Activated CD4-positive, alpha-beta memory T cell treated with anti-CD3 and anti-CD28 coated beads, Interleukin-2, amount 10 ng/mL, durations not matched to agents 7 days and 5 days (primary cell): ENCODE results near the gene NME3. TPM values are rescaled to one million over a fixed set of nuclear protein-coding genes. Genes with fewer than 3 reads are reported as not detected.
"Not testable (repeated sequence)": the region's sequence is repeated elsewhere in the genome, so short reads cannot be mapped to it uniquely, and the experiment has no call there.

Experiments used
- CTCF ChIA-PET: fragments of 350-600 bp; sonication (Branson Sonifier 250); formaldehyde crosslinking; loops from one replicate; lab custom pipeline; 2021; ENCODE audit warnings: antibody characterized with exemption, inconsistent platforms; lab: Charles Lee
- POLR2A ChIA-PET: fragments of 350-600 bp; sonication (Branson Sonifier 250); formaldehyde crosslinking; loops from one replicate; lab custom pipeline; 2021; ENCODE audit warnings: antibody characterized with exemption; lab: Charles Lee
- DNase-seq: peaks from one replicate; pipeline ENCODE4 v3.0.0-alpha.2; 2020
- H3K27ac Mint-ChIP-seq: one replicate; pipeline ENCODE4 v1.8.0; 2021; ENCODE audit warnings: mild to moderate bottlenecking, mixed read lengths
- H3K27me3 Mint-ChIP-seq: one replicate; pipeline ENCODE4 v1.8.0; 2021; ENCODE audit warnings: mixed read lengths
- H3K36me3 Mint-ChIP-seq: one replicate; pipeline ENCODE4 v1.8.0; 2021; ENCODE audit warnings: low read depth, mixed read lengths
- H3K4me1 Mint-ChIP-seq: one replicate; pipeline ENCODE4 v1.8.0; 2021; ENCODE audit warnings: mixed read lengths
- H3K4me3 Mint-ChIP-seq: one replicate; pipeline ENCODE4 v1.8.0; 2021; ENCODE audit warnings: mild to moderate bottlenecking, mixed read lengths
- H3K9me3 Mint-ChIP-seq: one replicate; pipeline ENCODE4 v1.8.0; 2021; ENCODE audit warnings: mixed read lengths
- total RNA-seq, 2 experiments: library from RNA; stranded (reverse); gene quantifications; one replicate each; pipeline ENCODE4 v1.2.3, GENCODE V29; 2021

NME3 gene
- total RNA-seq, 2 experiments from 2014 or later: 48.0 to 52.0 TPM

DNA sequence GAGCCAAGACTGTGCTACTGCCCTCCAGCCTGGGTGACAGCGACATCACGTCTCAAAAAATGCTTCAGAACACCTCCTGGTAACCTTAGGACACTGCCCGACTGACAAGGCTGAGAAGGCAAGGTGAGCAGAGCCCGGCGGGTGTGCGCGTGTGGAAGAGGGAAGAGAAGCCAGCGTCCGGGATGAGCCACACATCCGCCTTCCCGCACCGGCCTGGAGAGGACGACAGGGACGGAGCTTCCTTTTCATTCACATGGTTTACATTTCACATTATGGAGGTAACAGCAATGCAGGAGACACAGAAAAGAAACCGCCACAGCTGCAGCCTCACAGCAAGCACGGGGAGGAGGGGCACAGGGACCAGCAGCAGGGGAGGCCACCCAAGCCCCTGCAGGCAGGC, 38.8 kb upstream of the NME3 start:
- Mint-ChIP-seq H3K4me1 (peaks cover 2% of the 10 kb centered on the region), H3K9me3 (no peaks in the 10 kb centered on the region), H3K27me3 (no peaks in the 10 kb centered on the region), H3K4me3 (no peak overlapping the region), H3K36me3 (peaks cover 20% of the 10 kb centered on the region), H3K27ac (no peak overlapping the region)
- CTCF ChIA-PET: no interaction called here
- no peak for DNase-seq
- POLR2A ChIA-PET: no interaction called here

- CTCF ChIA-PET: no interaction called here
- Mint-ChIP-seq H3K27ac (no peak overlapping the region), H3K27me3 (no peaks in the 10 kb centered on the region), H3K36me3 (peaks cover 17% of the 10 kb centered on the region), H3K4me1 (peaks cover 2% of the 10 kb centered on the region), H3K4me3 (no peak overlapping the region), H3K9me3 (no peaks in the 10 kb centered on the region)
- POLR2A ChIA-PET: interaction anchor here (0.8 kb wide), 1 partner anchor 27 kb away, joined by 3 read pairs; the partner anchor contains the start of genes NUBP2 and SPSB3
- no peak for DNase-seq
Measured at GRCh38 chr16:1809281-1809801, 38.0 kb upstream of the NME3 start.

GRCh38 chr16:1808691-1809090, 37.3 kb upstream of the NME3 start:
- no peak overlapping the region for H3K4me3 Mint-ChIP-seq
- H3K4me1 Mint-ChIP-seq: peaks cover 2% of the 10 kb centered on the region
- no peak for DNase-seq
- peaks cover 15% of the 10 kb centered on the region for H3K36me3 Mint-ChIP-seq
- H3K27me3 Mint-ChIP-seq: no peaks in the 10 kb centered on the region
- ChIA-PET POLR2A (no interaction called here), CTCF (no interaction called here)
- no peaks in the 10 kb centered on the region for H3K9me3 Mint-ChIP-seq
- no peak overlapping the region for H3K27ac Mint-ChIP-seq

DNA sequence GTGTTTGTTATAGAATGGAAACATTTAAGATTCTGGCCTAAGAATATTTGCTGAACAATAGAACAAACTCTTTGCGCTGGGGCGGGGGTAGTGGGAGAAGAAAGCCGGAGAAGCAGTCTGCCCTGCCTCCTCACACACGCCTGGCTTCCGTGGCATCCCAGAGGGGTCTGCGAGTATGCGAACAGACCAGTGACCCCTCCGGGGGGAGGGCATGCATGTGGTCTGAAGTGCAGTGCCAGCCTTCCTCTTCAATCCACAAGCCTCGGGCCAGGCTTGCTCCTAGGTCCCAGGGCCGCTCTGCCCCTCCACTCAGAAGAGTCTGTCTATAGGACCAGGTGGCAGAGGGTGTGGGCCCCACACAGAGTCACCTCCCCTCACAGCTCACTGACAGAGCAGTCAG, 36.3 kb upstream of the NME3 start:
- POLR2A ChIA-PET: no interaction called here
- no peak overlapping the region for H3K4me3 Mint-ChIP-seq
- H3K4me1 Mint-ChIP-seq: no peaks in the 10 kb centered on the region
- DNase-seq: no peak
- no peak overlapping the region for H3K27ac Mint-ChIP-seq
- CTCF ChIA-PET: no interaction called here
- H3K9me3 Mint-ChIP-seq: no peaks in the 10 kb centered on the region
- no peaks in the 10 kb centered on the region for H3K27me3 Mint-ChIP-seq
- peaks cover 8% of the 10 kb centered on the region for H3K36me3 Mint-ChIP-seq

DNA sequence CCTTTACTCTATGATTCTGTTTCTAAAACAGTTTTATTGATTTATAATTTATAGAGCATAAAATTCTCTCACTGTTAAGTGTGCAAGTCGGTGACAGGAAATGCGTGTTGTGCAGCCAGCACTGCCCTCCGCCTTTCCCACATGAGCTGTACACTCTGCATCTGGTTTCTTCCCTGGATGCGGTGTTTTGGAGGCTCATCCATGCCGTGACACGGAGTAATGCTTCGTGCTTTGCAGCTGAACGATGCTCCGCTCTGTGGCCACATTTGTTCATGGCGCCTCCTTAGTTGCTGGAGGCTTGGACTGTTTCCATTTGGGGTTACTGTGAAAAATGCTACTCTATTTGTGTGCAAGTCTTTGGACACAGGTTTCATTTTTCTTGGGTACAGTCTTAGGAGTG, 29.4 kb upstream of the NME3 start:
- peaks cover 17% of the 10 kb centered on the region for H3K9me3 Mint-ChIP-seq
- H3K4me3 Mint-ChIP-seq: no peak overlapping the region
- DNase-seq: no peak
- H3K27me3 Mint-ChIP-seq: no peaks in the 10 kb centered on the region
- H3K27ac Mint-ChIP-seq: no peak overlapping the region
- ChIA-PET CTCF (no interaction called here), POLR2A (no interaction called here)
- H3K4me1 Mint-ChIP-seq: no peaks in the 10 kb centered on the region
- H3K36me3 Mint-ChIP-seq: peaks cover 6% of the 10 kb centered on the region

DNA sequence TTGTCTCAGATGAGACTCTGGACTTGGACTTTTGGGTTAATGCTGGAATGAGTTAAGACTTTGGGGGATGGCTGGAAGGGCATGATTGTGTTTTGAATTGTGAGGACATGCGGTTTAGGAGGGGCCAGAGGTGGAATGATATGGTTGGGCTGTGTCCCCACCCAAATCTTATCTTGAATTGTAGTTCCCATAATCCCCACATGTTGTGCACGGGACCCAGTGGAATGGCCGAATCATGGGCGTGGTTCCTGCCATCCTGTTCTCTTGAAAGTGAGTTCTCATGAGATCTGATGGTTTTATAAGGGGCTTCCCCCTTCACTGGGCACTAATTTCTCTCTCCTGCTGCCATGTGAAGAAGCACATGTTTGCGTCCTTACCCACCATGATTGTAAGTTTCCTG, 27.9 kb upstream of the NME3 start:
- H3K4me1 Mint-ChIP-seq, H3K27me3 Mint-ChIP-seq, H3K36me3 Mint-ChIP-seq, H3K27ac Mint-ChIP-seq, CTCF ChIA-PET, POLR2A ChIA-PET, DNase-seq, H3K4me3 Mint-ChIP-seq: not testable (repeated sequence)
- H3K9me3 Mint-ChIP-seq: peaks cover 17% of the 10 kb centered on the region

DNA sequence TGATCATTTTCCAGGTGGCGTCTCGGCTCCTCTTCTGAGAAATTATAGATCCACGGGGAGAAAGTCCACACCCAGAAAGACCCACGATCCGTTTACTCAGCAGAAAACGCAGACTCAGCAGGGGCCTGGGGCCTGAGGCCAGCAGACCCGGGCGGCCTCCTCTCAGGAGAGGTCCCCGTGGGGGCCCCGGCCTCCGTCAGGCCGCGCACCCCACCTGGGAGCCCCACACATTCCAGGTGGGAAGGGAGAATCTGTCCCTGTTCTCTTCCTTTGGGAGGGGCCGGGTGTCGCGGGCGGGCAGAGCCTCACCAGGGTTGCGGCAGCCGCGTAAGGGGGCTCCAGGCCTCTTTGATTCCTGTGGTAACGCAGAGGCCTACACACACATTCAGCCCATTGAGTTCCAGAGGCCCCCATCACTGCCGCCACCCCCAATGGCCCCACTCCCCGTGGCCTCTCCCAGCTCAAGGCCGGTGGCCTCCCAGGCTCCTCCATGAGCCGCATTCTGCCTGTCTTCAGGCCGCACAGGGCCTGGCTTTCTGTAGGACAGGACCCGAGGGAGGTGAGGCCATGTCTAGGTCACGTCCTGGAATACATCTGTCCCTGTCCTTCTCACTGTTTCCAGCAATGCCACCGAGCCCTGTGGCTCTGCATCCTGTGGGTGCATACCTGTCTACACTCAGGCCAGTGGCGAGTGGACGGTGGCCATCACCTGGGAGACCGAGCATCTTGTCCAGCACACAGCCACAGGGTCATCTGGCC, 23.7 kb upstream of the NME3 start:
- POLR2A ChIA-PET: interaction anchor here (0.6 kb wide), 1 partner anchor 21 kb away, joined by 3 read pairs; no protein-coding TSS in a partner anchor

DNA sequence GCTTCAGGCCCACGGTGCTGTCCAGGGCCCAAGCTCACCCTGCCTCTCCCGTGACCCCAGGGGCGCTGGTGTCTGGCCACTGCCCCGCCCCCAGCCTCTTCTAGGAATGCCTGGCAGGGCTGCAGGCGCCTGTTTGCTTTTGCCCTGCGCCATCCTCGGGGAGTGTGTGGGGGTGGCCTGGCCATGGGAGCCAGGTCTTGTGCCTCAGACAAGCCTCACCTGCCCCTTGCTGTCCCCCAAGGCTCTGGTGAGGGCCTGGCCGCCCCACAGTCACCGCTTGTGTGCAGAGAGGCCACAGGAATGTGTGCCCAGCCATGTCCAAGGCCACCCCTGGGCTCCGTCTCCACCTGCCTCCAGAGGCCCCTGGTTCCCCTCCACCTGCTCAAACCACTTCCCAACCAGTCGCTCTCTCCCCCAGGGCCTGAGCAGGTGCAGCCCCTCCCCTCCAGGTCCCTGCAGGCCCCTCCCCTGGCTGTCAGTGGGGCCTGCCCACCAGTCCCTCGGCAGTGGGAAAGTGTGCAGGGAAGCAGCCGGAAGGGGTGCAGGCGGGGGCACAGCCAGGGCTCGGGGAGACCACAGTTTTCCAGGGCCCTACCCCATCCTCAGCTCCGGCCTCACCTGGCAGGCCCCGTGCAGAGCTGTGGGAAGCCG, 23.0 kb upstream of the NME3 start:
- Mint-ChIP-seq H3K9me3 (peaks cover 9% of the 10 kb centered on the region), H3K4me1 (no peaks in the 10 kb centered on the region), H3K27ac (no peak overlapping the region), H3K27me3 (no peaks in the 10 kb centered on the region), H3K4me3 (no peak overlapping the region), H3K36me3 (peaks cover 4% of the 10 kb centered on the region)
- ChIA-PET CTCF (interaction anchor here (0.6 kb wide), 1 partner anchor 33 kb away, joined by 3 read pairs; no protein-coding TSS in a partner anchor), POLR2A (interaction anchor here (0.6 kb wide), 1 partner anchor 21 kb away, joined by 3 read pairs; no protein-coding TSS in a partner anchor)
- DNase-seq: no peak

More for the DNA sequence above, 23.7 kb upstream of the NME3 start:
- CTCF ChIA-PET: no interaction called here
- Mint-ChIP-seq H3K27ac (no peak overlapping the region), H3K27me3 (no peaks in the 10 kb centered on the region), H3K4me3 (no peak overlapping the region), H3K9me3 (peaks cover 14% of the 10 kb centered on the region), H3K36me3 (peaks cover 6% of the 10 kb centered on the region), H3K4me1 (no peaks in the 10 kb centered on the region)
- no peak for DNase-seq

DNA sequence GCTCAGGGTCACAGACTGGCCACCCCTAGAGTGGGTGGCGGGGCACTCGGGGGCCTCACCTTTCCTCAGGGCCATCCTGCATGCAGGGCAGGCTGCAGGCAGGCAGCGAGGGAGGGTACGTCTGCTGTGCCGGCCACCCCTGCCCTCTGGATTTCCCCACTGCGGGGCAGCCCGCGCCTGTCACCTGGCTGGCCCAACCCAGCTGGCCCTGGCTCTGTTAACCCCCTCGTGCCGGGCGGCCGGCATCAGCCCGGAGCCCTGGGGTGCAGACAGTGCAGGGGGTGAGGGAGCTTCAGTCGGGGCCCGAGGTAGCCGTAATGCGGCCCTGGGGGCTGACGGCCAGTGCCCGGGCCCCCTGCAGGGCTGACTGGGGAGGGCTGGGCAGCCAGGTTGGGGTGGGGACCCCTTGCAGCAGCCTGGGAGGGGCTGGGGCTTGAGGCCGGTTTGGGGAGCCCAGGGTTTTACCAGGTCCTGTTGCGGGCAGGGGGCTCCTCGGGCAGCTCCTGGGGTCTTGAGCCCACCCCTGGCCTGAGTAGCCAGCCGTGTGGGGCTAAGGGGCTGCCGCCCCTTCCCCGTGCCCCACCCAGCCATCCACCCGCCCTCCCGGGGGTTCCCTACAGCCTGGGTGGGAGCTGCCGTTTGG, 22.4 kb upstream of the NME3 start, which contains the start of gene IGFALS:
Gene IGFALS (minus strand): TSS at position 128 of the 643 bp plus-strand sequence. CDS start 53 bp downstream, at position 75.
- ChIA-PET POLR2A (interaction anchor here (1.1 to 1.4 kb wide), 2 partner anchors 11 to 33 kb away, joined by 3 to 5 read pairs; partner anchors contain the start of genes FAHD1, NUBP2 and SPSB3), CTCF (interaction anchor here (0.6 kb wide), 1 partner anchor 34 kb away, joined by 3 read pairs; no protein-coding TSS in a partner anchor)
- Mint-ChIP-seq H3K27ac (no peak within 1 kb of the TSS), H3K4me3 (no peak within 1 kb of the TSS), H3K27me3 (no peaks in the 10 kb centered on the region), H3K4me1 (peaks cover 1% of the 10 kb centered on the region), H3K9me3 (peaks cover 2% of the 10 kb centered on the region), H3K36me3 (peaks cover 4% of the 10 kb centered on the region)
- no peak for DNase-seq

DNA sequence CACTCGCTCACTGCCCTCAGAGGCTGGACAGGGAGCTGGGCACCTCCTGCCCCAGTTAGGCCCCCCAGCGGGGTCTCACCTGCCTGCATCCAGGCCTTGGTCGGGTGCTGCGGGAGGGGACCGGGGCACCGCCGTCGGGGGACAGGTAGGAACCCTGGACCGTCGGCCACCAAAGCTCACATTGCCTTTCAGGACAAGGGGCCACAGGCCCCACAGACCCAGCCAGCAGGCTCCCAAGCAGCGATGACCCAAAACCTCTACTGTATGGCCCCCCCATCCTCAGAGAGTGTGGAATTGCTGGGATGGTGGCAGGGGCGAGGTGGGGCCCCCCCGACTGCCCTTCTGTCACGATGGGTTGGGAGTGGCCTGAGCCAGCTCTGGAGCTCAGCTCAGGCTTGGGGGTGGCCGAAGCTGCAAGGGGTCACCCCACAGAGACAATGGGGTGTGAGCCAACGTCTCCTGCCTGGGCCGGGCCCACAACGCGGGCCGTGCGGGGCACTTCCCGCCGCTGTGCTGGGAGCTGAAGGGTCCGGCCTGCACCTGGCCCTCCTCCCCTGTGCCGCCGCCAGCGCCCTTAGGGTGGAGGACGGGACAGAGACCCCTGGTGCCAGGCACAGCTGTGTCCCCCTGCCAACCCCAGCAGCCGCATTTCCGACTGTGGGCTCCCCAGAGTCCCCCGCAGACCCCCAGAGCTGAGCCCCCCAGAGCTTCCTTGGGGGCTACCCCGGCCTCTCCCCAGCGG, 21.7 kb upstream of the NME3 start:
- CTCF ChIA-PET: no interaction called here
- Mint-ChIP-seq H3K9me3 (peaks cover 2% of the 10 kb centered on the region), H3K4me1 (peaks cover 1% of the 10 kb centered on the region), H3K27me3 (no peaks in the 10 kb centered on the region), H3K36me3 (peaks cover 4% of the 10 kb centered on the region), H3K27ac (no peak overlapping the region), H3K4me3 (no peak overlapping the region)
- POLR2A ChIA-PET: interaction anchor here (1.1 to 1.4 kb wide), 2 partner anchors 10 to 34 kb away, joined by 3 to 5 read pairs; partner anchors contain the start of genes FAHD1, NUBP2 and SPSB3
- DNase-seq: no peak

DNA sequence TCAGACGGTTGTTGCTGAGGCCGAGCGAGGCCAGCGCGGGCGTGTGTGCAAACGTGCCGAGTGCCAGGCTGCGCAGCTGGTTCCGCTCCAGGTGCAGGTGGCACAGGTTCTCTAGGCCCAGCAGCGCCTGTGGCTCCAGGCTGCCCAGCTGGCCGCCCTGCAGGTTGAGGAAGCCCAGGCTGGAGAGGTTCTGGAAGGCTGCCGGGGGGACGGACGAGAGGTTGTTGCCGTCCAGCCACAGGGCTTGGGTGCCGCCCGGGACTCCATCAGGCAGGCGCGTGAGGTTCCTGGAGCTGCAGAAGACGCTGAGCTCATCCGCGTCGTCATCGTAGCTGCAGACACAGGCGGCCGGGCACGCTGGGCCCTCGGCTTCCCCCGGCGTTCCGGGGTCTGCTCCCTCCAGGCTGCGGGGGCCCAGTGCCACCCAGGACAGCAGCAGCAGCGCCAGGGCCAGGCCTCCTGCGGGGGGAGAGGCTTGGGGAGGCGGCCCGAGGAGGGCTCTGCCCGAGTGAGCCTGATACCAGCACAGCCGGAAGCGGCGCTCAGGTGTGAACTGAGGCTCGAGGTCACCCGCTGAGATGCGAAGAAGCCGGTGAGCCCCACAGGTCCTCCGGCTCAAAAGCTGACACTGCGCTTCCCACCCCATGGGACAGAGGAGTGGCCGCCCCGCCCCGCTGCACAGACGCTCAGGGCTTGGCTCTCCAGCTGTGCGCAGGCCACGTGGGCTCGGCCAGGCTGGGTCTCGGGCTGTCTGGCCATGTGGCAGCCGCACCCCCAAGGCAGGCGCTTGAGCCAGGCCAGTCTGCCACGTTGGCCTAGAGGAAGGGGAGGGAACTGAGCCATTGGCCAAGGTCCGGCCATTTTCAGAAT, 20.8 kb upstream of the NME3 start:
- Mint-ChIP-seq H3K36me3 (peaks cover 4% of the 10 kb centered on the region), H3K4me1 (peaks cover 1% of the 10 kb centered on the region), H3K27me3 (no peaks in the 10 kb centered on the region), H3K27ac (no peak overlapping the region), H3K9me3 (peaks cover under 1% of the 10 kb centered on the region), H3K4me3 (no peak overlapping the region)
- CTCF ChIA-PET: no interaction called here
- POLR2A ChIA-PET: interaction anchor here (1.1 to 1.7 kb wide), 3 partner anchors 10 to 35 kb away, joined by 3 to 5 read pairs (median 5); partner anchors contain the start of genes FAHD1, NUBP2 and SPSB3
- DNase-seq: no peak
